Endothelial cell of umbilical vein (primary cell): Measurements from ENCODE around the gene P2RY13. TPM values are rescaled to one million over a fixed set of nuclear protein-coding genes. Genes with fewer than 3 reads are reported as not detected.

Experiments used
- BruUV-seq: library from RNA; stranded (reverse); fragments of 400-500 nt; replicated peaks from 2 replicates; lab custom pipeline; 2021; lab: Mats Ljungman, UMichigan
- CTCF ChIA-PET: fragments of 300-600, 350-600 bp; sonication (Branson Sonifier 250); formaldehyde crosslinking; loops from one replicate; lab custom pipeline; 2021; ENCODE audit warnings: antibody characterized with exemption, inconsistent platforms; lab: Charles Lee
- POLR2A ChIA-PET: fragments of 300-600, 350-600 bp; sonication (Branson Sonifier 250); formaldehyde crosslinking; loops from one replicate; lab custom pipeline; 2021; ENCODE audit warnings: antibody characterized with exemption, inconsistent platforms; lab: Charles Lee
- DNase-seq: peaks from one replicate; pipeline ENCODE4 v3.0.0-alpha.2; 2011; ENCODE audit warnings: low read depth, low spot score
- FAIRE-seq: peaks from 2 replicates; lab custom pipeline; 2011; peaks lifted over from hg19 to GRCh38; lab: Jason Lieb, UNC
- H2AFZ ChIP-seq: 2 replicates; pipeline ENCODE4 v1.6.0; 2012; ENCODE audit warnings: low read depth, low read length, control low read depth, inconsistent platforms
- H3K27ac ChIP-seq: 2 replicates; pipeline ENCODE4 v1.5.1; 2011; ENCODE audit warnings: low read depth, mild to moderate bottlenecking, control low read depth, low read length, moderate library complexity; ENCODE audit not compliant: insufficient read depth
- H3K27me3 ChIP-seq, 2 experiments: 2 replicates each; pipeline versions ENCODE4 v1.6.0 to v1.6.1; 2011; ENCODE audit warnings: low read length in 2 of 2, mixed read lengths in 1 of 2; ENCODE audit not compliant: control insufficient read depth in 2 of 2, insufficient read depth in 2 of 2
- H3K36me3 ChIP-seq, 2 experiments: 2 replicates in 1 of 2; 3 replicates in 1 of 2; pipeline ENCODE4 v1.5.1; 2011; ENCODE audit warnings: low read length in 2 of 2, mild to moderate bottlenecking in 1 of 2, moderate library complexity in 1 of 2; ENCODE audit not compliant: control insufficient read depth in 2 of 2, insufficient read depth in 2 of 2; ENCODE audit errors: extremely low read depth in 1 of 2
- H3K4me1 ChIP-seq: 3 replicates; pipeline ENCODE4 v1.5.1; 2011; ENCODE audit warnings: mild to moderate bottlenecking, low read length; ENCODE audit not compliant: control insufficient read depth, insufficient read depth; ENCODE audit errors: extremely low read depth
- H3K4me2 ChIP-seq: 2 replicates; pipeline ENCODE4 v1.6.1; 2011; ENCODE audit warnings: low read length, control low read depth, mixed read lengths; ENCODE audit not compliant: insufficient read depth
- H3K4me3 ChIP-seq, 3 experiments: fragments of 200-600 bp in 1 of 3; sonication (generic), shearing (Covaris generic) in 1 of 3; replicated peaks in 1 of 3; 2 replicates each; pipeline ENCODE4 v1.5.1; 2011 to 2016; ENCODE audit warnings: control low read depth in 3 of 3, low read length in 3 of 3, mild to moderate bottlenecking in 2 of 3, inconsistent platforms in 1 of 3, low read depth in 1 of 3, moderate library complexity in 1 of 3; ENCODE audit not compliant: insufficient read depth in 1 of 3
- H3K79me2 ChIP-seq: 2 replicates; pipeline ENCODE4 v1.6.0; 2012; ENCODE audit warnings: low read length, inconsistent platforms; ENCODE audit not compliant: control insufficient read depth, insufficient read depth
- H3K9ac ChIP-seq: replicated peaks from 2 replicates; pipeline ENCODE3; 2011; ENCODE audit warnings: low read length, control low read depth; ENCODE audit not compliant: insufficient read depth; ENCODE audit errors: extremely low read depth
- H3K9me1 ChIP-seq: replicated peaks from 3 replicates; pipeline ENCODE4 v1.6.0; 2011; ENCODE audit warnings: mild to moderate bottlenecking, low read length; ENCODE audit not compliant: control insufficient read depth, insufficient read depth; ENCODE audit errors: extremely low read depth
- H3K9me3 ChIP-seq: replicated peaks from 2 replicates; pipeline ENCODE4 v1.5.1; 2012; ENCODE audit warnings: low read length, inconsistent platforms; ENCODE audit not compliant: control insufficient read depth, insufficient read depth
- H4K20me1 ChIP-seq: replicated peaks from 2 replicates; pipeline ENCODE3; 2011; ENCODE audit warnings: mild to moderate bottlenecking, low read length; ENCODE audit not compliant: control insufficient read depth, insufficient read depth; ENCODE audit errors: extremely low read depth
- CTCF ChIP-seq, 2 donors: IDR thresholded peaks; 1 replicate in 1 of 2; 2 replicates in 1 of 2; pipeline ENCODE4 v1.5.1; 2011; ENCODE audit warnings: low read length in 2 of 2, mild to moderate bottlenecking in 2 of 2, moderate library complexity in 2 of 2, control low read depth in 1 of 2, inconsistent platforms in 1 of 2, low read depth in 1 of 2; ENCODE audit not compliant: insufficient read depth in 1 of 2; ENCODE audit errors: extremely low read depth in 1 of 2
- EZH2 ChIP-seq: IDR thresholded peaks from 2 replicates; pipeline ENCODE4 v1.6.1; 2012; ENCODE audit warnings: borderline replicate concordance, low read depth, mild to moderate bottlenecking, moderate library complexity, low read length, inconsistent platforms; ENCODE audit not compliant: severe bottlenecking
- FOS ChIP-seq: IDR thresholded peaks from 2 replicates; pipeline ENCODE4 v1.6.1; 2011; ENCODE audit warnings: mild to moderate bottlenecking, low read length, moderate library complexity, borderline replicate concordance; ENCODE audit not compliant: insufficient read depth
- JUN ChIP-seq: IDR thresholded peaks from 2 replicates; pipeline ENCODE4 v1.6.1; 2011; ENCODE audit warnings: borderline replicate concordance, low read depth; ENCODE audit not compliant: insufficient read length, insufficient read depth
- MAX ChIP-seq: IDR thresholded peaks from 2 replicates; pipeline ENCODE4 v1.6.1; 2011; ENCODE audit not compliant: insufficient read depth, insufficient read length
- MYC ChIP-seq: IDR thresholded peaks from one replicate; pipeline ENCODE4 v1.6.1; 2011; ENCODE audit warnings: mild to moderate bottlenecking, low read depth, low read length
- POLR2A ChIP-seq: IDR thresholded peaks from 2 replicates; pipeline ENCODE4 v1.6.1; 2012; ENCODE audit warnings: low read depth, mild to moderate bottlenecking, control low read depth, low read length
- dilution Hi-C: fragments of 300-500 bp; cut with MboI; formaldehyde crosslinking; loops from one replicate; pipeline ENCODE4 v1.15.0; 2019; ENCODE audit warnings: low sequenced_read_pairs; ENCODE audit not compliant: extremely low pct_ligation_motif_present
- intact Hi-C: fragments of 100-400 bp; cut with micrococcal nuclease; formaldehyde crosslinking; loops from one replicate; pipeline ENCODE4 v1.10.0; 2022
- polyA plus RNA-seq, 4 experiments: library from polyadenylated mRNA; depleted of rRNA in 3 of 4; stranded (reverse) in 3 of 4; unstranded in 1 of 4; fragments of >200 nt; gene quantifications; 2 replicates each; pipeline versions ENCODE4 v1.2.1 to v1.2.3, GENCODE V29; 2011 to 2012; ENCODE audit warnings: missing spikeins in 1 of 4
- total RNA-seq: library from RNA; stranded (reverse); gene quantifications from 2 replicates; pipeline ENCODE4 v1.2.3, GENCODE V29; 2021

P2RY13 gene
- total and polyA plus RNA-seq, 2 donors (not counting 3 experiments of a cell fraction or from before 2014, with no cell fraction given): not detected

- dilution Hi-C loops: no loop called here
- Histone ChIP-seq H3K27ac (no peak within 1 kb of the TSS), H3K79me2 (no peaks in the 10 kb centered on the region), H2AFZ (no peak within 1 kb of the TSS), H3K4me1 (no peaks in the 10 kb centered on the region), H3K9me3 (no peaks in the 10 kb centered on the region), H3K4me3 (no peak within 1 kb of the TSS), H3K9me1 (no peaks in the 10 kb centered on the region), H4K20me1 (no peaks in the 10 kb centered on the region), H3K27me3 (no peaks in the 10 kb centered on the region), H3K9ac (no peak within 1 kb of the TSS), H3K4me2 (no peak within 1 kb of the TSS), H3K36me3 (no peaks in the 10 kb centered on the region)
- ChIA-PET POLR2A (no interaction called here), CTCF (no interaction called here)
- DNase-seq: no peak
- FAIRE-seq: peak; percentile 18
- TF ChIP-seq JUN (no peak), MAX (no peak), POLR2A (no peak), EZH2 (no peak), CTCF (IDR thresholded peaks at IDR 0.05; ENCODE audit: extremely low read depth in 1 of 2, insufficient read depth in 1 of 2, low read depth in 1 of 2, low read length in 2 of 2) (no peak), MYC (no peak), FOS (no peak)
- no TSS peak for BruUV-seq
- intact Hi-C loops: no loop called here
Observed at GRCh38 chr3:151316267-151316991, 12.9 kb downstream of the P2RY13 start, which contains the start of gene GPR87. Gene GPR87 (minus strand): TSS chr3:151316820. CDS start chr3:151300100, 16,720 bp downstream.
